ENCODE measurements around the gene FAM184A.

- TF ChIP-seq POLR2AphosphoS5 (IDR thresholded peaks at IDR 0.05) (no peak), CTCF (IDR thresholded peaks at IDR 0.05) (no peak), POLR2A (IDR thresholded peaks at IDR 0.05) (no peak)
Measured at GRCh38 chr6:119032428-119032827, 46.0 kb downstream of the FAM184A start.

All from suprapubic skin (tissue), 4 donors.